Stimulated activated CD8-positive, alpha-beta memory T cell treated with anti-CD3 and anti-CD28 coated beads, Interleukin-7, amount 100 ng/mL, for 1 hour (primary cell): ENCODE measurements around the gene GRPEL2.
"Not testable (repeated sequence)": the region's sequence is repeated elsewhere in the genome, so short reads cannot be mapped to it uniquely, and the experiment has no call there.

Experiments used
- DNase-seq, 2 donors: peaks; one replicate each; pipeline ENCODE4 v3.0.0-alpha.2; 2020; ENCODE audit warnings: low read depth in 2 of 2

Gene GRPEL2

GRCh38 chr5:149376711-149377447, 31.6 kb downstream of the GRPEL2 start:
- DNase-seq = no peak

DNA sequence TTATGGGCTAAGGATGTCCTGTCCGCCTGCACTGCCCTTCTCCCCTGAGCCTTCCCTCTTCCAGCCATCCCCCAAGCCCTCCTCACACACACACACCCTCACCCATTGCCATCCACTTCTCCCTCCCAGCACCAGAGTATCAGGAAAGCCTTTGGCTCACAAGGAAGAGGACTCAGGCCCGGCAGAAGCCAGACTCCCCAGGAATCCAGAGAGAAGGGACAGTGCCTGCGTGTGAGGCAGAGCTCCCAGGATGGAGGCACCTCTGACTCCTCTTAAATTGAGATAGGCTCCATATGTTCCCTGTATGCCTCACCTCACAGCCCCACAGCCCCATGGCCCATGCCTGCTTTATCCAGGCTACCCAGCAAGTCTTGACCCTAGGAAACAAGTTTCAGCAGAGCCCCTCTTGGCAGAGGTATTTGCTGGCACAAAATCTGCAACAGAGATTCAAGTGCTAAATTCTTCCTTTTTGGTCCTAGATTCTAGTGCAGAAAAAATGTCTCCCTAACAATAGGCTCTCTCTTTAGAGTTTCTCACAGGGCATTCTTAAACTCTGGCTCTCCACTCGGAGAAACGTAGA, 33.0 kb downstream of the GRPEL2 start:
- no peak for DNase-seq

DNA sequence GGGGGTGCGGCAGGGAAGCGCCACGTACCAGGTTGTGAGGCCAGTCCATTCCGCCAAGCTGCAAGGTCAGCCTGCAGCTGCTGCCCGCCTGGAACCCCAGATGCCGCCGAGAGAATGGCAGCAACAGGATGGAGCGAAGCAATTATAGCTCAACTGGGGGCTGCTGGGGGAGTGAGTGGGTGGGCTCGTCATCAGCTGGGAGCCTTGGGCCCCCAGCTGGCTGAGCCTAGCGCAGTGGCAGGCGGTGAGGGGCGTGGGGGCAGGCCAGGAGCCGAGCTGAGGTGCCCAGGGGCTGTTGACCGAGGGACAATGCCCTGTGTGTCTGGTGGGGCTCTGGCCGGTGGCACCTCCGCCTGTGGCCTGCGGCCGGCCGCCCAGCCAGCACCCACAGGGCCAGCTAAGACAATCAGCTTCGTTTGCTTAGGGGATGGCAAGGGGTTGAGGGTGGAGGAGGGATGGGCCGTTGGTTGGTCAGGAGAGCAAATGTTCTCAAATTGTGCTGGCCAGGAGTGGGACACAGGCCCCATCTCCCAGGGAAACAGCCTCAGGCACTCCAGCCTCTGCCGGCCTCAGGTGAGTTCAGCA, 34.0 kb downstream of the GRPEL2 start, which contains the start of gene IL17B:
Gene IL17B, minus strand, starts transcription at position 116 of the 585 bp plus-strand sequence. Its CDS starts 67 bp downstream, at position 49.
- no peak for DNase-seq

DNA sequence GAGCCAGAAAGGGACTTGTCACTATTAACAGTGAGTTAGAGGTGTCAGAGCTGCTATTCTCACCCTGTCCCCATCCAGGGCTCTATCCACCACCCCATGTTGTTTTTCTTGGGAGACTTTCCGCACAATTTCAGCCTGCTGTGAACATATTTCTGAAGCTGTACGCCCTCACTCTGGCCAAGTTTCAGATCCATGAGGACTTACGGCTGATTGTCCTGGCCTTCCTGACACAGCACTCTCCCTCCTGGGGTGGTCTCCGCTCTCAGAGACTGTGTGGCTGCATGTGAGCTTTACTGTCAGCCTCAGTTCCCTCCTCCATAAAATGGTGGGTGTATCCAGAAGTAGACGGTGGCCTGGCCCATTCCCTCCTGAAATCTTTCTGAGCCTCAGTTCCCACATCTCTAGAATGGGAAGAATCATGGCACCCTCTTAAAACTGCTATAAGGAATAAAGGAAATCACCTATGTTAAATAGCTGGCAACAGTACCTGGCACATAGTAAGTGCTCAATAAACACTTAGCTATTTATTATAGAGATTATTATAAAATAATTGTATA, 34.6 kb downstream of the GRPEL2 start:
- DNase-seq = no peak

GRCh38 chr5:149380466-149381121, 35.3 kb downstream of the GRPEL2 start:
- DNase-seq = no peak

DNA sequence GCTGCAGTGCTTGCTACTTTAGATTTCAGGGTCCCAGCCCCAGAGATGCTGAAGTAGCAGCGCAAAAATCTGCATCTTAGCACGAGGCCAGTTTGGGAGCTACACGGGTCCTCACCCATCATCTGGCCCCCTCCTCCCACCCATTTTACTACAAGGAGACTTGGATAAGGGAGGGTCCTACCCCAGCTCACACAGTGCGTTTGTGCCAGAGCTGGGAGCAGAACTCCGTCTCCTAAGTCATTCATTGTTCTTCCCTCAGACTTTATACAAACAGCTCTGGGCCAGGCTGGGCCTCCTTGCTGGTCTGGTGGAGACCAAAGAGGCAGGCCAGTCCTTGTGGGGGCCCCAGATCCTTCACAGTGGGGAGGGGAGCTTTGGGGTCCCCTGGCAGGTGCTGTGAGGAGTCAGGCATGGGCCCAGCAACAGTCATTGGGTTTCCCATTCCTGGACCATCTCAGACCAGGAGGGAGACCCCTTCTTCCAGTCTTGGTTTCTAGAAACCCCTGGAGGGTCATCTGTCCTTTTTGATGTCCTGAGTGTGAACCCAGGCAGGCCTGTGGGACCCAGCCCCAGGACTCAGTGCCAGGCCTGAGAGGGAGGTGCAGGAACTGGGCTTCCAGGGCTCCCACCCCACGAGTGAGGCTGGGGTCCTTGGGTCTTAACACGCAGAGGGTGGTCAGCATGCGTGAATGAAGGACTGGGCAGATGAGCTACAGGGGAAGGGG, 36.1 kb downstream of the GRPEL2 start:
- DNase-seq = no peak

- DNase-seq = peak; percentile 39 to 66
These were observed 36.7 kb downstream of the GRPEL2 start for GRCh38 chr5:149381986-149382338.

DNA sequence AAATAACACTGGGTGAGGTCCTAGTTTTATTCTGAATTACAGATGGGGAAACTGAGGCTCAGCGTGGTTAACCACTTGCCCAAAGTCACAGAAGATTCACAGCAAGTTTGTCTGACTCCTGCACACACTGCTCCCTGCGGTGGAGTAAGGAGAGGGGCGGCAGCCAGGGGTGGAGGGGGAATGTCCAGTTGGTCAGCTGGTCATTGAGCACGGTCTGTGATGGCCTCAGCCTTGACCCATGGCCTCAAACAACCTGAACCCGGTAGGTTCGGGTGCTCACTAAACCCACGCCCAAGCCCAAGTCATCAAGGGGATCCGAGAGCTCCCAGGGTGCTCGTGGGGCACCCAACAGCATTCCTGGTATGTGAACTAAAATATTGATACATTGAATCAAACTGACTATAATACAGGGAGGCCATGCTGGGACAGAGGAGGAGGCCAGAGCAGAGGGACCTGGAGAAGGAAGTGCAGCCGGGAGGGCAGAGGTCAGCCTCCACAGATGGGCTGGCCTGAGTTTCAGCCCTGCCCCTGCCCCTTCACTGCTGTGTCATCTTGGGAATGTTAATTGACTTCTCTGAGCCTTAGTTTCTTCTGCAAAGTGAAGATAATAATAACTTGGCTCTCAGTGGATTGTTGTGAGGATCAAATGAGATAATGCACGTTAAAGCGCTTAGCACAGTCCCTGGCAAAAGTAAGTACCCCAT, 37.4 kb downstream of the GRPEL2 start:
- DNase-seq = no peak

GRCh38 chr5:149383399-149383798, 38.1 kb downstream of the GRPEL2 start:
- DNase-seq = no peak

DNA sequence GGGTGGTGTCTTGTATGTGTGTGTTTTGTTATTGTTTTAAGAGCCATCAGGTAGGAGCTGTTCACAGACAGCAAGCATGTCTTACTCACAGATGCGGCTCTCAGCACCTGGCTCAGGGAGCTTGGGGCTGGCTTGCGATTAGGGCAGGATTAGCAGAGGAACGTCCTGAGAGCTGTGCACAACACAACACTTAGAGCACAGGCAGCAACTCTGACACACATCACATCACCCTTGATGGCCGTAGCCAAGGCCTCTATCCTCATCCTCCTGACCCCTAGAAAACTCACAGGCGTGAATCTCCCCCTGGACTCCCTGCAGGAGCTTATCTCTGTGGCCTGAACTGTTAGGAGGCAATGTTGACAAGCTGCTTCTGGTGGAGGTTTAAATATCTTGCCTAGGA, 40.9 kb downstream of the GRPEL2 start:
- no peak for DNase-seq

GRCh38 chr5:149387081-149387631, 41.9 kb downstream of the GRPEL2 start:
- DNase-seq = no peak

GRCh38 chr5:149387982-149388381, 42.7 kb downstream of the GRPEL2 start:
- no peak for DNase-seq

DNA sequence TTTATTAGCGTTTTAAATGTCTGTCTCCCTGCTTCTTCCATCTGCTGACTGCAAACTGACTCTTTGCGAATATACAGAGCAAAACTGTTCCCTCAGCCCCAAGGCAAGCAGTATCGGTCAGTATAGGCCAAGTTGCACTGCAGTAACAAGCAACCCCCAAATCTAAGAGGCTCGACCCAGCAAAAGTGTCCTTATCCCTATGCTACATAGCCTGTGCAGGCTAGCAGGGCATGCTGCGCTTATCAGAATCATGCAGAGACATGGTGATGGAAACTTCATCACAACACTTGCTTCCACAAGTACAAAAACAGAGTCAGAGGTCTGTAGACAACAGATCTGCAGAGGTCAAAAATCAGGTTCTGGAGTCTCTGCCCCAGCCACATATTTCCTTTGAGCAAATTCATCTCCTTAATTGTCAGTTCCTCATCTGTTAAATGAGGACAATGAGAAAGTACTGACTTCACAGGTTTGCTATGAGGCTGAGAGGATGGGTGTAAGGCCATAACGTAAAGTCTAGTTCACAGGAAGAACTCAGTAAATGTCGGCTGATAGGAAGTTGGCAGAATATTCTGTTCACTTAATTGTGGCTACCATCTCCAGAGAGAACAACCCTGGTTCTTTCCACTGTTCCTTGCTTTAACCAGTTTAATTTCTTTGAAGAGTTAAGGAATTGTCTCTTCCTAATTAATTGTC, 43.3 kb downstream of the GRPEL2 start:
- DNase-seq = no peak

DNA sequence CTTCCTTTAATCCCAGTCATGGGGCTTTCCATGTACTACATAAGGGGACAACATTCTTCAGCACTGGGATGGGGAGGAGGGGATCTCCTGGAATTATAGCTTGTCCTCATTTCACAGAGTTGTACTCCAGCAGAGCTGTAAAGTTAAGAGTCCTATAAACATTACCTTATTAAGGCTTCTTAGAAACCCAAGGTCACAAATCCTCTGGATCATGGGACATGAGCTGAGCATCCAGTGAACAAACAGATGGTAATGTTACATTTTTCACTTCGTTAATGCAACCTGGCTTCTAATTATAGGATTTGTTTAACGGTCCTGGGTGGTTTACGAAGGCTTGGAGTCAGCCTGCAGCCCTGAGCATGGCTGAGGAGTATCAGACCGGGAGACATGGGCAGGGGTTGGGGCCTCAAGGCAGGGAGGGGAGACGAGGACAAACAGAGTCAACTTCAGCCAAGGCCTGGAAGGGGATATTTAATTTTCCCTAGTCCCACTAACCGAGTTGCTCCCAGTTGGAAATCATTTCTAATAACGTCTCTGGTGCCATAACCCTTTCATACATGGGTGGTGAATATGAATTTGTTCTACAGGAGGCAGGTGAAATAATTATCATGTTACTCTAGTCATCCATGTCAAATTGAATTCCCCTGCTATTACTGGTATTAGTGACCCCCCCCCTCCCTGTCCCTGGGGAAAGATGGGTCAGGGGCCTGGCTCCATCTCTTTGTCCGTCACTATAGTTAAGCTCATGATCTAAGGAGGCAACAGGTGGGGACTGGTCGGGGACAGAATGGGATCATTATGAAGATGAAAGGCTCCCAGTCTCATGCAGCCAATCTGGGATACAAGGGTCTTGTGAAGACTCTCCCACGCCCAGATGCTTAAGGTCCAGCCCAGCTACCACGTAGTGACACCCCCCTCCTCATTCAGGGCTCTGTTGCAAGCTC, 44.5 kb downstream of the GRPEL2 start:
- no peak for DNase-seq

GRCh38 chr5:149391076-149391475, 45.8 kb downstream of the GRPEL2 start:
- not testable (repeated sequence) for DNase-seq

DNA sequence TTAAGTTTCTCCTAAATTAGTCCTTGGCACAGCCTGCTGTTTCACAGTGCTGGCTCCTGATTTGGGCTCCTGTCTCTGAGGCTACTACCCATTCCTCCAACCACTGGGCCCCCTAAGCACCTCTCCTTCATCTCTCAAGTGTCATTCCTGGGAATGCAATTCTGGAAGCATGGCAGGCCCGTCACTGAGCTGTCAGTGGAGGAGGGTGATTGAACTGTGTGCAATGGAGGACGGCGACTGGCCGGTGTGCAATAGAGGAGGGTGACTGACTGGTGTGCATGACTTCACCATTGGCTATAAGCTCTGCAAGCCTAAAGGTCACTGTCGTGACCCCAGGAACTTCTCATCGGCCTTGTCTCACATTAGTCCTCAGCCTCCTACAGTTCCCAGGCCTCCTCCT, 46.2 kb downstream of the GRPEL2 start:
- no peak for DNase-seq

GRCh38 chr5:149392718-149393117, 47.4 kb downstream of the GRPEL2 start:
- DNase-seq = no peak

DNA sequence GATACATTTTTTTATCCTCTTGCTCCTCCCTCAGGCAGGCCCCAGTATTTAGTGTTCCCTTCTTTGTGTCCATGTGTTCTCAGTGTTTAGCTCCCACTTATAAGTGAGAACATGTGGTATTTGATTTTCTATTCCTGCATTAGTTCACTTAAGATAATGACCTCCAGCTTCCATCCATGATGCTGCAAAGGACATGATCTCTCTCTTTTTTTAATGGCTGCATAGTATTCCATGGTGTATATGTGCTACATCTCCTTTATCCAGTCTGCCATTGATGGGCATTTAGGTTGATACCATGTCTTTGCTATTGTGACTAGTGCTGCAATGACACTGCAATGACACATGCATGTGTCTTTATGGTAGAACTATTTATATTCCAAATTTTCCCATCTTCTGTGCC, 49.7 kb downstream of the GRPEL2 start:
- not testable (repeated sequence) for DNase-seq

- DNase-seq = no peak
These were observed 52.2 kb downstream of the GRPEL2 start for GRCh38 chr5:149397530-149397929.
